ENCODE data around the gene SGIP1. TPM values are rescaled to one million over a fixed set of nuclear protein-coding genes. Genes with fewer than 3 reads are reported as not detected.
"Not testable (repeated sequence)": the region's sequence is repeated elsewhere in the genome, so short reads cannot be mapped to it uniquely, and the experiment has no call there.

Gene SGIP1
- total RNA-seq, 1 donor from 2014 or later: not detected

- CTCF ChIA-PET: no interaction called here
- no peak overlapping the region for H3K27ac Mint-ChIP-seq
- H3K4me3 Mint-ChIP-seq: no peak overlapping the region
- H3K4me1 Mint-ChIP-seq: no peaks in the 10 kb centered on the region
- POLR2A ChIA-PET: no interaction called here
- H3K9me3 Mint-ChIP-seq: no peaks in the 10 kb centered on the region
- intact Hi-C loops (cut with micrococcal nuclease): no loop called here
- no peaks in the 10 kb centered on the region for H3K36me3 Mint-ChIP-seq (ENCODE audit: low read depth)
- H3K27me3 Mint-ChIP-seq: peaks cover 9% of the 10 kb centered on the region
- DNase-seq (no peak), ATAC-seq (ENCODE audit: low read depth) (no peak)
- no peak for TF ChIP-seq CTCF (IDR thresholded peaks at IDR 0.05)
Observed at GRCh38 chr1:66777831-66778230, 243.9 kb downstream of the SGIP1 start.

GRCh38 chr1:66778266-66778665 lies 244.3 kb downstream of the SGIP1 start:
- no peaks in the 10 kb centered on the region for H3K36me3 Mint-ChIP-seq (ENCODE audit: low read depth)
- H3K27me3 Mint-ChIP-seq: peaks cover 9% of the 10 kb centered on the region
- POLR2A ChIA-PET: no interaction called here
- TF ChIP-seq CTCF (IDR thresholded peaks at IDR 0.05): no peak
- CTCF ChIA-PET: no interaction called here
- no peak overlapping the region for H3K4me3 Mint-ChIP-seq
- ATAC-seq (ENCODE audit: low read depth) (no peak), DNase-seq (no peak)
- H3K9me3 Mint-ChIP-seq: no peaks in the 10 kb centered on the region
- no peak overlapping the region for H3K27ac Mint-ChIP-seq
- no peaks in the 10 kb centered on the region for H3K4me1 Mint-ChIP-seq
- intact Hi-C loops (cut with micrococcal nuclease): no loop called here

- POLR2A ChIA-PET: no interaction called here
- Mint-ChIP-seq H3K4me1 (no peaks in the 10 kb centered on the region), H3K9me3 (no peaks in the 10 kb centered on the region), H3K36me3 (ENCODE audit: low read depth) (no peaks in the 10 kb centered on the region), H3K27ac (no peak overlapping the region), H3K4me3 (no peak overlapping the region), H3K27me3 (peaks cover 9% of the 10 kb centered on the region)
- CTCF ChIA-PET: no interaction called here
- intact Hi-C loops (cut with micrococcal nuclease): no loop called here
- TF ChIP-seq CTCF (IDR thresholded peaks at IDR 0.05): no peak
- no peak for DNase-seq
- ATAC-seq (ENCODE audit: low read depth): no peak
Observed at GRCh38 chr1:66778969-66779368, 245.0 kb downstream of the SGIP1 start.

- Mint-ChIP-seq H3K27ac (no peak overlapping the region), H3K9me3 (no peaks in the 10 kb centered on the region), H3K36me3 (ENCODE audit: low read depth) (no peaks in the 10 kb centered on the region), H3K4me3 (no peak overlapping the region), H3K27me3 (peaks cover 9% of the 10 kb centered on the region), H3K4me1 (no peaks in the 10 kb centered on the region)
- ChIA-PET CTCF (no interaction called here), POLR2A (no interaction called here)
- intact Hi-C loops (cut with micrococcal nuclease): no loop called here
- TF ChIP-seq CTCF (IDR thresholded peaks at IDR 0.05): no peak
- no peak for DNase-seq
- ATAC-seq (ENCODE audit: low read depth): no peak
Observed at GRCh38 chr1:66779475-66780078, 245.6 kb downstream of the SGIP1 start.

GRCh38 chr1:66785800-66786199 lies 251.8 kb downstream of the SGIP1 start:
- H3K27me3 Mint-ChIP-seq; H3K9me3 Mint-ChIP-seq; CTCF ChIA-PET; DNase-seq; H3K36me3 Mint-ChIP-seq (ENCODE audit: low read depth); intact Hi-C loops (cut with micrococcal nuclease); H3K4me3 Mint-ChIP-seq; POLR2A ChIA-PET; ATAC-seq (ENCODE audit: low read depth); H3K27ac Mint-ChIP-seq: not testable (repeated sequence)
- H3K4me1 Mint-ChIP-seq: peaks cover 12% of the 10 kb centered on the region

- no peak for TF ChIP-seq CTCF (IDR thresholded peaks at IDR 0.05)
- intact Hi-C loops (cut with micrococcal nuclease): no loop called here
- Mint-ChIP-seq H3K4me3 (no peak overlapping the region), H3K27ac (no peak overlapping the region), H3K27me3 (no peaks in the 10 kb centered on the region), H3K4me1 (peaks cover 12% of the 10 kb centered on the region), H3K9me3 (no peaks in the 10 kb centered on the region), H3K36me3 (ENCODE audit: low read depth) (no peaks in the 10 kb centered on the region)
- ATAC-seq (ENCODE audit: low read depth) (no peak), DNase-seq (no peak)
- POLR2A ChIA-PET: no interaction called here
- CTCF ChIA-PET: no interaction called here
Observed at GRCh38 chr1:66787641-66788040, 253.7 kb downstream of the SGIP1 start.
